Transverse colon (tissue), 4 donors: ENCODE results near the gene RPTOR. TPM values are rescaled to one million over a fixed set of nuclear protein-coding genes. Genes with fewer than 3 reads are reported as not detected.

ENCODE experiments used
- DNase-seq: peaks from one replicate; pipeline ENCODE4 v3.0.0-alpha.2; 2019
- H3K27ac ChIP-seq, 4 donors: fragments of 200-600 bp; sonication (generic); 2 replicates each; pipeline ENCODE4 v1.5.1; 2016 to 2018; ENCODE audit warnings: inconsistent platforms in 4 of 4
- H3K27me3 ChIP-seq: fragments of 200-600 bp; sonication (generic); 2 replicates; pipeline ENCODE4 v1.5.1; 2017; ENCODE audit warnings: inconsistent platforms
- H3K36me3 ChIP-seq, 4 donors: fragments of 200-600 bp; sonication (generic); 2 replicates each; pipeline ENCODE4 v1.5.1; 2017 to 2019; ENCODE audit warnings: inconsistent platforms in 4 of 4
- H3K4me1 ChIP-seq, 4 donors: fragments of 200-600 bp; sonication (generic); 2 replicates each; pipeline ENCODE4 v1.5.1; 2017 to 2020; ENCODE audit warnings: inconsistent platforms in 4 of 4
- H3K4me3 ChIP-seq, 4 donors: fragments of 200-600 bp; sonication (generic); 1 replicate in 1 of 4; 2 replicates in 3 of 4; pipeline versions ENCODE4 v1.5.1 to v1.6.1; 2017 to 2019; ENCODE audit warnings: inconsistent platforms in 4 of 4
- H3K9me3 ChIP-seq, 2 donors: fragments of 200-600 bp; sonication (generic); 2 replicates each; pipeline ENCODE4 v1.5.1; 2017 to 2019; ENCODE audit warnings: inconsistent platforms in 2 of 2
- EP300 ChIP-seq: sonication (generic); formaldehyde crosslinking; IDR thresholded peaks from one replicate; pipeline ENCODE4 v1.6.1; 2017; ENCODE audit warnings: antibody characterized with exemption, low read depth
- POLR2A ChIP-seq: fragments of 450-650 bp; IDR thresholded peaks from one replicate; pipeline ENCODE4 v1.6.1; 2016; ENCODE audit warnings: antibody characterized with exemption, mild to moderate bottlenecking, moderate library complexity
- POLR2AphosphoS5 ChIP-seq, 3 donors: sonication (generic); formaldehyde crosslinking; IDR thresholded peaks; one replicate each; pipeline ENCODE4 v1.6.1; 2016; ENCODE audit warnings: antibody characterized with exemption in 3 of 3
- WGBS, 2 donors: methylation state at CpG; one replicate each; pipeline ENCODE4 v1.1.5; 2018; ENCODE audit warnings: low coverage in 1 of 2; 5-methylcytosine and 5-hydroxymethylcytosine counted together
- in situ Hi-C, 4 donors: fragments of 200-750 bp; cut with MboI; loops; one replicate each; pipeline versions ENCODE4 v1.15.0 to v1.15.1; 2017; ENCODE audit warnings: low sequenced_read_pairs in 3 of 4, low pct_ligation_motif_present in 1 of 4, low pct_unique_long_range_greater_than_20kb in 1 of 4
- intact Hi-C: fragments of 100-400 bp; cut with DNase I; formaldehyde crosslinking; loops from one replicate; pipeline ENCODE4 v1.15.1; 2023; ENCODE audit warnings: low total_unique reads
- total RNA-seq, 4 donors: library from RNA; depleted of rRNA; stranded (reverse); fragments of >200 nt; gene quantifications; one replicate each; pipeline ENCODE4 v1.1.0, GENCODE V29; 2016
- TF ChIP-seq, protein P1 (sequence below), 5 experiments: fragments of 200-600 bp in 3 of 5; fragments of 450-650 bp in 2 of 5; sonication (generic) in 3 of 5; IDR thresholded peaks; 1 replicate in 2 of 5; 2 replicates in 3 of 5; pipeline ENCODE4 v1.5.1; 2016 to 2017; ENCODE audit warnings: antibody characterized with exemption in 5 of 5, inconsistent platforms in 3 of 5, mild to moderate bottlenecking in 2 of 5, moderate library complexity in 1 of 5

RPTOR gene
- total RNA-seq, 4 donors from 2014 or later: 28.9 to 79.3 (median 48.0) TPM

GRCh38 chr17:80498920-80499410 is 45.7 kb upstream of the RPTOR start:
- Histone ChIP-seq H3K27ac (peak overlapping the region in 3 of 4 donors; percentile 58 to 76 (median 59)), H3K4me1 (peaks cover 0 to 9% (median 2%) of the 10 kb centered on the region in 4 donors), H3K36me3 (no peaks in the 10 kb centered on the region), H3K4me3 (no peak overlapping the region), H3K9me3 (no peaks in the 10 kb centered on the region), H3K27me3 (peaks cover 10% of the 10 kb centered on the region)
- DNase-seq: no peak
- in situ Hi-C loops (no loop called here), intact Hi-C loops (no loop called here)
- 72% methylated on average over 8 of the region's 11 CpGs; no CpG with 5 or more reads in 1 of the 2 donors for WGBS, 2 donors
- TF ChIP-seq POLR2AphosphoS5 (IDR thresholded peaks at IDR 0.05) (no peak), EP300 (no peak), POLR2A (no peak)
- TF ChIP-seq, protein P1, sequence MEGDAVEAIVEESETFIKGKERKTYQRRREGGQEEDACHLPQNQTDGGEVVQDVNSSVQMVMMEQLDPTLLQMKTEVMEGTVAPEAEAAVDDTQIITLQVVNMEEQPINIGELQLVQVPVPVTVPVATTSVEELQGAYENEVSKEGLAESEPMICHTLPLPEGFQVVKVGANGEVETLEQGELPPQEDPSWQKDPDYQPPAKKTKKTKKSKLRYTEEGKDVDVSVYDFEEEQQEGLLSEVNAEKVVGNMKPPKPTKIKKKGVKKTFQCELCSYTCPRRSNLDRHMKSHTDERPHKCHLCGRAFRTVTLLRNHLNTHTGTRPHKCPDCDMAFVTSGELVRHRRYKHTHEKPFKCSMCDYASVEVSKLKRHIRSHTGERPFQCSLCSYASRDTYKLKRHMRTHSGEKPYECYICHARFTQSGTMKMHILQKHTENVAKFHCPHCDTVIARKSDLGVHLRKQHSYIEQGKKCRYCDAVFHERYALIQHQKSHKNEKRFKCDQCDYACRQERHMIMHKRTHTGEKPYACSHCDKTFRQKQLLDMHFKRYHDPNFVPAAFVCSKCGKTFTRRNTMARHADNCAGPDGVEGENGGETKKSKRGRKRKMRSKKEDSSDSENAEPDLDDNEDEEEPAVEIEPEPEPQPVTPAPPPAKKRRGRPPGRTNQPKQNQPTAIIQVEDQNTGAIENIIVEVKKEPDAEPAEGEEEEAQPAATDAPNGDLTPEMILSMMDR (IDR thresholded peaks at IDR 0.05): no peak

DNA sequence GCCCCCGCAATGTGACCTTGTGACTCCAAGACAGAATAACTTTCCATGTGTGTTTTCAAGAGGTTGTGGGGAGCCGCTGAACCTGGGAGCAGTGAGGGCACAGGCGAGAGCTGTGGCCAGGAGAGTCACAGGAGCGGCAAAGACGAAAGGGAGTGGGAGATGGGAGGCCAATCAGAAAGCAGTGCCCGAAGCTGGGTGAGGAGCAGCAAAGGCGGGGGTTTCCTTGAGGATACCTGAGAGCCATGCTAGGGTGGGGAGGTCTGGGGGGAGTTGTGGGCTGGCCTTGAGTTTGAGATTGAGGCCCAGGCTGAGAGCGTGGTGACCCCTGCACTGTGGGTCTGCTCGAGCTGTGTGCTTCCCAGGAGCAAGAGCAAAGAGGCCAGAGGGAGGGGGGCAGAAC is 45.1 kb upstream of the RPTOR start:
- TF ChIP-seq POLR2A (no peak), POLR2AphosphoS5 (IDR thresholded peaks at IDR 0.05) (no peak), EP300 (no peak)
- TF ChIP-seq, protein P1 (IDR thresholded peaks at IDR 0.05): no peak
- Histone ChIP-seq H3K36me3 (no peaks in the 10 kb centered on the region), H3K4me3 (no peak overlapping the region), H3K9me3 (no peaks in the 10 kb centered on the region), H3K4me1 (peaks cover 0 to 9% (median 2%) of the 10 kb centered on the region in 4 donors), H3K27me3 (peaks cover 8% of the 10 kb centered on the region), H3K27ac (no peak overlapping the region)
- no peak for DNase-seq
- in situ Hi-C loops (no loop called here), intact Hi-C loops (no loop called here)
- 60 to 73% methylated on average over 7 to 9 of the region's 9 CpGs for WGBS, 2 donors

GRCh38 chr17:80499961-80500665 is 44.5 kb upstream of the RPTOR start:
- in situ Hi-C loops: no loop called here
- 67% methylated on average over 22 of the region's 22 CpGs; no CpG with 5 or more reads in 1 of the 2 donors for WGBS, 2 donors
- no peaks in the 10 kb centered on the region for H3K36me3 ChIP-seq
- no peaks in the 10 kb centered on the region for H3K9me3 ChIP-seq
- H3K4me1 ChIP-seq: peaks cover 0 to 9% (median 2%) of the 10 kb centered on the region in 4 donors
- intact Hi-C loops: no loop called here
- H3K27me3 ChIP-seq: peaks cover 11% of the 10 kb centered on the region
- TF ChIP-seq POLR2A (no peak), EP300 (no peak), POLR2AphosphoS5 (IDR thresholded peaks at IDR 0.05) (no peak)
- TF ChIP-seq, protein P1 (IDR thresholded peaks at IDR 0.05): no peak
- no peak for DNase-seq
- no peak overlapping the region for H3K4me3 ChIP-seq
- H3K27ac ChIP-seq: peak overlapping the region; percentile 50 to 83 (median 74)

DNA sequence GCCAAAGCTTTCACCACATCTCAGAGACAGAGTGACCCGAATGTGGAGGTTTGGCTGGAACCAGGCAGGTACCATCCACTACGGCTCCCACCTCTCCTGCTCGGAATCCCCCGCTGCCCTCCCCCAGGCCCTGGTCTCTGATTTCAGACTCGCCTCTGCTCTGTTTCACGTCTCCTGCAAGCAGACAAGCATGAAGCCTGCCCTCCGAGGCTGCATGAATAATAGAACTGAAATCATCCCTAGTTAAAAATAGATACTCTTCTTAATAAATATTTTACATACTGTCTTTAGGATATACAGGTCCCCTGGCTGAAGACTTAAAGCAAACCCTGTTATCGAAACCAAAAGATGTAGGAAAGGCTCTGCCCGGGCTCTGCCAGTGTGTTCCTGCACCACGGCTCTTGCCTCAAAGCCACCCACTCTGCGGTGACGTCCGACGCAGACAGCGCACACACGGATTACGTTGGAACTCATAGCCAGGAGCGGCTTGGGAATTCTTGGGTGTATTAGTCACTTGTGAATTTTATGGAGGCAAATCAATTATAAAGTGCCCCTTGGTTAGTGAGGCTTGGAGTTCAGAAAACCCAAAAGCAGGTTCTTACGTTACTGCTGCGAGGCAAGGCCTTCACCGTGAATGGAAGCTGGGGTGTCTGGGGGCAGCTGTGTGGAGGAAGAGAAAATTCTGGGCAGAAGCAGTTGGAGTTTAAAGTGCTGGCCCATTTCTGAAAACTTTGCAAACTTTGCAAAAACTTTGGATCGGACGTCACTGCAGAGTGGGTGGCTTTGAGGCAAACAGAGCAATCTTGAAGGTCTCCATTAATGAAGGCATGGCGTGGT is 42.7 kb upstream of the RPTOR start:
- peak overlapping the region; percentile 50 to 83 (median 74) for H3K27ac ChIP-seq
- H3K9me3 ChIP-seq: no peaks in the 10 kb centered on the region
- in situ Hi-C loops (no loop called here), intact Hi-C loops (no loop called here)
- TF ChIP-seq POLR2AphosphoS5 (IDR thresholded peaks at IDR 0.05) (peak in 2 of 3 donors; percentile 12 to 37), POLR2A (no peak), EP300 (peak; percentile 42)
- TF ChIP-seq, protein P1 (IDR thresholded peaks at IDR 0.05): no peak
- H3K36me3 ChIP-seq: no peaks in the 10 kb centered on the region
- peaks cover 0 to 9% (median 2%) of the 10 kb centered on the region in 4 donors for H3K4me1 ChIP-seq
- H3K4me3 ChIP-seq: no peak overlapping the region
- 70 to 73% methylated on average over 5 to 24 of the region's 24 CpGs for WGBS, 2 donors
- DNase-seq: peak; percentile 29
- H3K27me3 ChIP-seq: peaks cover 18% of the 10 kb centered on the region
